OCI-LY7 (cell line): ENCODE measurements around the gene SPIN4. TPM values are rescaled to one million over a fixed set of nuclear protein-coding genes. Genes with fewer than 3 reads are reported as not detected.
"Not testable (repeated sequence)": the region's sequence is repeated elsewhere in the genome, so short reads cannot be mapped to it uniquely, and the experiment has no call there.

Experiments used
- BruUV-seq: library from RNA; stranded (reverse); fragments of 400-500 nt; replicated peaks from 2 replicates; lab custom pipeline; 2021; lab: Mats Ljungman, UMichigan
- CTCF ChIA-PET: fragments of 300-600 bp; sonication (Branson Sonifier 250); formaldehyde crosslinking; loops from one replicate; lab custom pipeline; 2022; ENCODE audit warnings: antibody characterized with exemption; ENCODE audit not compliant: unreplicated experiment; lab: Charles Lee
- POLR2A ChIA-PET: fragments of 300-600 bp; sonication (Branson Sonifier 250); formaldehyde crosslinking; loops from one replicate; lab custom pipeline; 2022; ENCODE audit warnings: antibody characterized with exemption; lab: Charles Lee
- DNase-seq: peaks from one replicate; pipeline ENCODE4 v3.0.0-alpha.2; 2015; ENCODE audit warnings: low spot score
- H2AFZ ChIP-seq: fragments of 200-600 bp; sonication (generic), shearing (Covaris generic); 2 replicates; pipeline ENCODE4 v1.6.1; 2014; ENCODE audit warnings: mild to moderate bottlenecking, antibody characterized with exemption, low read length, moderate library complexity
- H3K27ac ChIP-seq: fragments of 200-600 bp; sonication (generic); 2 replicates; pipeline ENCODE4 v1.5.1; 2014; ENCODE audit warnings: mixed run types, low read depth, mild to moderate bottlenecking, moderate library complexity, low read length, inconsistent platforms; ENCODE audit not compliant: poor library complexity, severe bottlenecking
- H3K36me3 ChIP-seq: fragments of 200-600 bp; sonication (generic); 2 replicates; pipeline ENCODE4 v1.6.1; 2014; ENCODE audit warnings: mild to moderate bottlenecking, antibody characterized with exemption, low read length, moderate library complexity, mixed read lengths; ENCODE audit not compliant: insufficient read depth
- H3K4me1 ChIP-seq: fragments of 200-600 bp; sonication (generic); 2 replicates; pipeline ENCODE4 v1.5.1; 2014; ENCODE audit warnings: mild to moderate bottlenecking, low read length; ENCODE audit not compliant: insufficient read depth, poor library complexity, severe bottlenecking
- H3K4me2 ChIP-seq: fragments of 200-600 bp; sonication (generic); 2 replicates; pipeline ENCODE4 v1.6.1; 2014; ENCODE audit warnings: mild to moderate bottlenecking, low read length
- H3K4me3 ChIP-seq: fragments of 200-600 bp; sonication (generic); 2 replicates; pipeline ENCODE4 v1.5.1; 2014; ENCODE audit warnings: mild to moderate bottlenecking, low read depth, low read length; ENCODE audit not compliant: poor library complexity, severe bottlenecking
- H3K79me2 ChIP-seq: fragments of 200-600 bp; sonication (generic); 2 replicates; pipeline ENCODE4 v1.6.1; 2016; ENCODE audit warnings: low read depth, mild to moderate bottlenecking, low read length, moderate library complexity, mixed read lengths; ENCODE audit not compliant: insufficient read depth
- H3K9me2 ChIP-seq: fragments of 200-600 bp; sonication (generic); 2 replicates; pipeline ENCODE4 v1.6.1; 2016; ENCODE audit warnings: mild to moderate bottlenecking, low read length, mixed read lengths; ENCODE audit not compliant: insufficient read depth
- H3K9me3 ChIP-seq: fragments of 200-600 bp; sonication (generic); 2 replicates; pipeline ENCODE4 v1.6.1; 2014; ENCODE audit warnings: mild to moderate bottlenecking, mixed run types, low read length, mixed read lengths
- H4K20me1 ChIP-seq: fragments of 200-600 bp; sonication (generic); 2 replicates; pipeline ENCODE4 v1.6.1; 2014; ENCODE audit warnings: mild to moderate bottlenecking, antibody characterized with exemption, low read length, moderate library complexity, mixed read lengths; ENCODE audit not compliant: insufficient read depth
- CTCF ChIP-seq: fragments of 200-600 bp; sonication (generic); conservative IDR thresholded peaks from 2 replicates; pipeline ENCODE4 v1.5.1; 2014; ENCODE audit warnings: mild to moderate bottlenecking, antibody characterized with exemption, low read length, moderate library complexity, mixed read lengths
- EZH2phosphoT487 ChIP-seq: fragments of 200-600 bp; sonication (generic); IDR thresholded peaks from 2 replicates; pipeline ENCODE4 v1.6.1; 2018; ENCODE audit warnings: low read depth, borderline replicate concordance, mild to moderate bottlenecking, mixed run types, antibody characterized with exemption, low read length, moderate library complexity, mixed read lengths
- intact Hi-C: fragments of 100-400 bp; cut with micrococcal nuclease; formaldehyde crosslinking; loops from one replicate; pipeline ENCODE4 v1.10.0; 2022; ENCODE audit not compliant: unreplicated experiment
- total RNA-seq, 2 experiments: library from RNA; depleted of rRNA in 1 of 2; stranded (reverse); fragments of >200 nt in 1 of 2; shearing (Covaris generic) in 1 of 2; gene quantifications; 2 replicates each; pipeline ENCODE4 v1.2.3, GENCODE V29; 2014 to 2022

The SPIN4 gene
- total RNA-seq, 2 experiments from 2014 or later: 9.6 to 17.2 TPM

- no peak for TF ChIP-seq EZH2phosphoT487
- TF ChIP-seq CTCF: no peak
- Histone ChIP-seq H3K79me2 (no peaks in the 10 kb centered on the region), H2AFZ (no peak overlapping the region), H3K27ac (no peak overlapping the region), H3K4me2 (no peak overlapping the region), H3K36me3 (no peaks in the 10 kb centered on the region), H3K9me2 (no peaks in the 10 kb centered on the region), H3K4me1 (no peaks in the 10 kb centered on the region), H3K9me3 (no peaks in the 10 kb centered on the region), H4K20me1 (no peaks in the 10 kb centered on the region), H3K4me3 (no peak overlapping the region)
- intact Hi-C loops: no loop called here
- no peak for DNase-seq
- CTCF ChIA-PET: no interaction called here
- POLR2A ChIA-PET: no interaction called here
- no TSS peak for BruUV-seq
Observed at GRCh38 chrX:63394872-63395271, 43.7 kb upstream of the SPIN4 start.

DNA sequence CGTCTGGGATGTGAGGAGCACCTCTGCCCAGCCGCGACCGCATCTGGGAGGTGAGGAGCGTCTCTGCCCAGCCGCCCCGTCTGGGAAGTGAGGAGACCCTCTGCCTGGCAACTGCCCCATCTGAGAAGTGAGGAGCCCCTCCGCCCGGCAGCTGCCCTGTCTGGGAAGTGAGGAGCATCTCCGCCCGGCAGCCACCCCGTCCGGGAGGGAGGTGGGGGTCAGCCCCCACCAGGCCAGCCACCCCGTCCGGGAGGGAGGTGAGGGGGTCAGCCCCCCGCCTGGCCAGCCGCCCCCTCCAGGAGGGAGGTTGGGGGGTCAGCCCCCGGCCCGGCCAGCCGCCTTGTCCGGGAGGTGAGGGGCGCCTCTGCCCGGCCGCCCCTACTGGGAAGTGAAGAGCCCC is 42.0 kb upstream of the SPIN4 start:
- DNase-seq, H3K9me3 ChIP-seq, H3K4me2 ChIP-seq, H2AFZ ChIP-seq, BruUV-seq, H3K36me3 ChIP-seq, H4K20me1 ChIP-seq, H3K4me1 ChIP-seq, H3K9me2 ChIP-seq, POLR2A ChIA-PET, H3K4me3 ChIP-seq, CTCF ChIA-PET, intact Hi-C loops, H3K27ac ChIP-seq, H3K79me2 ChIP-seq: not testable (repeated sequence)

DNA sequence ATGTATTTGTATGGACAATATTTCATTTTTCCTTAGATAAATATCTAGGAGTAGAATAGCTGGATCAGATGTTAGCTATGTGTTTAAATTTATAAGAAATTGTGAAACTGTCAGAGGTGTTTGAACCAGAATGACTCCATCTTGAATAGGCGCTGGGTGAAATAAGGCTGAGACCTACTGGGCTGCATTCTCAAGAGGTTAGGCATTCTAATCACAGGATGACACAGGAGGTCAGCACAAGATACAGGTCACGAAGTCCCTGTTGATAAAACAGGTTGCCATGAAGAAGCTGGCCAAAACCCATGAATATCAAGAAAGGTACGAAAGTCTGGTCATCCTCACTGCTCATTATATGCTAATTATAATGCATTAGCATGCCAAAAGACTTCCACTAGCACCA is 36.3 kb upstream of the SPIN4 start:
- no peaks in the 10 kb centered on the region for H3K4me1 ChIP-seq
- no TSS peak for BruUV-seq
- intact Hi-C loops: no loop called here
- CTCF ChIA-PET: no interaction called here
- no peaks in the 10 kb centered on the region for H3K9me2 ChIP-seq
- H3K4me2 ChIP-seq: no peak overlapping the region
- H3K9me3 ChIP-seq: no peaks in the 10 kb centered on the region
- H3K27ac ChIP-seq: no peak overlapping the region
- no peak for TF ChIP-seq EZH2phosphoT487
- TF ChIP-seq CTCF: no peak
- H3K79me2 ChIP-seq: no peaks in the 10 kb centered on the region
- no peak overlapping the region for H3K4me3 ChIP-seq
- H4K20me1 ChIP-seq: no peaks in the 10 kb centered on the region
- no peak for DNase-seq
- no peaks in the 10 kb centered on the region for H3K36me3 ChIP-seq
- no peak overlapping the region for H2AFZ ChIP-seq
- POLR2A ChIA-PET: no interaction called here

- H2AFZ ChIP-seq, intact Hi-C loops, H4K20me1 ChIP-seq, H3K9me2 ChIP-seq, H3K79me2 ChIP-seq, CTCF ChIA-PET, H3K9me3 ChIP-seq, BruUV-seq, POLR2A ChIA-PET, H3K4me2 ChIP-seq, H3K27ac ChIP-seq, H3K4me1 ChIP-seq, H3K36me3 ChIP-seq, H3K4me3 ChIP-seq, DNase-seq: not testable (repeated sequence)
Observed at GRCh38 chrX:63384263-63384662, 33.1 kb upstream of the SPIN4 start.

DNA sequence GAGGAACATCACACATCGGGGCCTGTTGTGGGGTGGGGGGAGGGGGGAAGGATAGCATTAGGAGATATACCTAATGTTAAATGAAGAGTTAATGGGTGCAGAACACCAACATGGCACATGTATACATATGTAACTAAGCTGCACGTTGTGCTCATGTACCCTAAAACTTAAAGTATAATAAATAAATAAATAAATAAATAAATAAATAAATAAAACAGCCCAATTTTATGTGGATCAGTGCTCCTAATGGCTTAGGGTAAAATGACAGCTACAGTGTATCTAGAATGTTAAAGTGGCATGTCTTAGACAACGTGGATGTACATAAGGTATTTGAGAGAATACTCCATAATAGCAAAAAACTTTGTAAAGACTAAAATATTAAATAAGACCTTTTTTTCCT is 21.9 kb upstream of the SPIN4 start:
- H3K4me2 ChIP-seq, H3K36me3 ChIP-seq, H2AFZ ChIP-seq, POLR2A ChIA-PET, DNase-seq, CTCF ChIA-PET, H4K20me1 ChIP-seq, H3K27ac ChIP-seq, H3K9me2 ChIP-seq, BruUV-seq, H3K9me3 ChIP-seq, H3K4me3 ChIP-seq, H3K79me2 ChIP-seq, H3K4me1 ChIP-seq, intact Hi-C loops: not testable (repeated sequence)
